ENCODE results near the gene PSMD9.

DNA sequence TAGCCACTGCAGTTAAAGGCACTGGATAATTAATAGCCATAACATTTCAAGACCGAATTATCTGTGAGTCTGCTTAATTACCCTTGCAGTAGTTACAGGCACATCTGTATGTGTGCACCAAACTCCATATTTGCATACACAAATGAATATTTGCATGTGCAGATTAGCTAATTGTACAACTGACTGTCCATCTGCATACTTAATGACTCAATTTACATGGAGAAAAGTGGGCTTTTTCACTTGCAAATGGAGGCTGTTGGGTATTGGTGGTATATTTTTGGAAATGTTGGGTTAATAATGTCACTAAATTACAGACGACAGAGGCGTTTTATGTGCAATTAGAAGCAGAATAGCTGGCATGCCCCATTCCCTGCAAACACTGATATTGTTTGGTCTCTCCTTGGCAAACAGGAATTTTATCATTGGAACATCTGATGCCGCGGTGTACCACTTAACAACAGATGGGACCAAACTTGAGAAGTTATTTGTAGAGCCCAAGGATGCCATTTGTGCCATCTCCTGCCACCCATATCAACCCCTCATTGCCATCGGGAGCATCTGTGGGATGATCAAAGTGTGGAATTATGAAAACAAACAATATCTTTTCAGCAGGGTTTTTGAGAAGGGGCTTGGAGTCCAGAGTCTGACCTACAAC lies 69.4 kb downstream of the PSMD9 start:
- TF ChIP-seq, protein P1, sequence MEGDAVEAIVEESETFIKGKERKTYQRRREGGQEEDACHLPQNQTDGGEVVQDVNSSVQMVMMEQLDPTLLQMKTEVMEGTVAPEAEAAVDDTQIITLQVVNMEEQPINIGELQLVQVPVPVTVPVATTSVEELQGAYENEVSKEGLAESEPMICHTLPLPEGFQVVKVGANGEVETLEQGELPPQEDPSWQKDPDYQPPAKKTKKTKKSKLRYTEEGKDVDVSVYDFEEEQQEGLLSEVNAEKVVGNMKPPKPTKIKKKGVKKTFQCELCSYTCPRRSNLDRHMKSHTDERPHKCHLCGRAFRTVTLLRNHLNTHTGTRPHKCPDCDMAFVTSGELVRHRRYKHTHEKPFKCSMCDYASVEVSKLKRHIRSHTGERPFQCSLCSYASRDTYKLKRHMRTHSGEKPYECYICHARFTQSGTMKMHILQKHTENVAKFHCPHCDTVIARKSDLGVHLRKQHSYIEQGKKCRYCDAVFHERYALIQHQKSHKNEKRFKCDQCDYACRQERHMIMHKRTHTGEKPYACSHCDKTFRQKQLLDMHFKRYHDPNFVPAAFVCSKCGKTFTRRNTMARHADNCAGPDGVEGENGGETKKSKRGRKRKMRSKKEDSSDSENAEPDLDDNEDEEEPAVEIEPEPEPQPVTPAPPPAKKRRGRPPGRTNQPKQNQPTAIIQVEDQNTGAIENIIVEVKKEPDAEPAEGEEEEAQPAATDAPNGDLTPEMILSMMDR (IDR thresholded peaks at IDR 0.05; ENCODE audit: insufficient read depth, low read length, poor library complexity, severe bottlenecking): no peak
- no peak for TF ChIP-seq EZH2phosphoT487 (conservative IDR thresholded peaks at IDR 0.05; ENCODE audit: low read length)

Data from SU-DHL-6 (cell line).